SH-SY5Y (cell line): Measurements from ENCODE around the gene WRAP73.

Experiments used
- GATA2 ChIP-seq: IDR thresholded peaks from 2 replicates; pipeline ENCODE4 v1.6.1; 2011; ENCODE audit warnings: mild to moderate bottlenecking, low read depth, low read length
- GATA3 ChIP-seq: IDR thresholded peaks from 2 replicates; pipeline ENCODE4 v1.6.1; 2011; ENCODE audit warnings: low read depth, mild to moderate bottlenecking, low read length, moderate library complexity

WRAP73 gene

GRCh38 chr1:3602375-3602774, 47.5 kb downstream of the WRAP73 start:
- TF ChIP-seq GATA2: no peak
- TF ChIP-seq GATA3: no peak

- TF ChIP-seq GATA3: no peak
- no peak for TF ChIP-seq GATA2
These were observed 48.2 kb downstream of the WRAP73 start for GRCh38 chr1:3601743-3602142.

GRCh38 chr1:3600354-3600753, 49.5 kb downstream of the WRAP73 start:
- TF ChIP-seq GATA2 (no peak), GATA3 (no peak)

GRCh38 chr1:3599816-3600215, 50.1 kb downstream of the WRAP73 start:
- no peak for TF ChIP-seq GATA3
- no peak for TF ChIP-seq GATA2

GRCh38 chr1:3599286-3599811, 50.6 kb downstream of the WRAP73 start:
- TF ChIP-seq GATA2 (no peak), GATA3 (no peak)

- TF ChIP-seq GATA2 (no peak), GATA3 (no peak)
These were observed 51.2 kb downstream of the WRAP73 start for GRCh38 chr1:3598522-3599285.

- no peak for TF ChIP-seq GATA3
- no peak for TF ChIP-seq GATA2
These were observed 51.8 kb downstream of the WRAP73 start for GRCh38 chr1:3598051-3598491.

GRCh38 chr1:3597599-3597964, 52.3 kb downstream of the WRAP73 start:
- TF ChIP-seq GATA3 (no peak), GATA2 (no peak)

GRCh38 chr1:3596663-3597598, 53.0 kb downstream of the WRAP73 start:
- TF ChIP-seq GATA2 (no peak), GATA3 (no peak)

GRCh38 chr1:3595949-3596348, 54.0 kb downstream of the WRAP73 start:
- no peak for TF ChIP-seq GATA2
- TF ChIP-seq GATA3: no peak

GRCh38 chr1:3594706-3595377, 55.1 kb downstream of the WRAP73 start:
- TF ChIP-seq GATA3 (no peak), GATA2 (no peak)

- TF ChIP-seq GATA3 (no peak), GATA2 (no peak)
These were observed 56.2 kb downstream of the WRAP73 start for GRCh38 chr1:3593745-3594144.

- TF ChIP-seq GATA3 (no peak), GATA2 (no peak)
These were observed 56.6 kb downstream of the WRAP73 start for GRCh38 chr1:3593334-3593733.

- TF ChIP-seq GATA2 (no peak), GATA3 (no peak)
These were observed 58.7 kb downstream of the WRAP73 start for GRCh38 chr1:3590951-3591865.
